ENCODE results near the gene RUVBL1.

RUVBL1 gene

GRCh38 chr3:128063865-128064264, 59.7 kb downstream of the RUVBL1 start:
- DNase-seq = no peak

- no peak for DNase-seq
Measured at GRCh38 chr3:128062033-128062745, 61.4 kb downstream of the RUVBL1 start.

- DNase-seq = no peak
Measured at GRCh38 chr3:128060473-128061381, 62.9 kb downstream of the RUVBL1 start.

- no peak for DNase-seq
Measured at GRCh38 chr3:128056258-128056657, 67.4 kb downstream of the RUVBL1 start.

- DNase-seq = no peak
Measured at GRCh38 chr3:128054367-128054766, 69.2 kb downstream of the RUVBL1 start.

- DNase-seq = no peak
Measured at GRCh38 chr3:128053614-128054013, 70.0 kb downstream of the RUVBL1 start.

- no peak for DNase-seq
Measured at GRCh38 chr3:128052595-128053351, 70.8 kb downstream of the RUVBL1 start.

- DNase-seq = peak; percentile 95
Measured at GRCh38 chr3:128051837-128052594, 71.6 kb downstream of the RUVBL1 start, which contains the start of gene SEC61A1. SEC61A1 (plus strand) TSS chr3:128052437; CDS start chr3:128052553, 116 bp downstream.

GRCh38 chr3:128051459-128051836, 72.2 kb downstream of the RUVBL1 start:
- DNase-seq = no peak

GRCh38 chr3:128050597-128050996, 73.0 kb downstream of the RUVBL1 start:
- DNase-seq = no peak

- DNase-seq = no peak
Measured at GRCh38 chr3:128041344-128041743, 82.3 kb downstream of the RUVBL1 start.

GRCh38 chr3:128040660-128041059, 83.0 kb downstream of the RUVBL1 start:
- no peak for DNase-seq

- no peak for DNase-seq
Measured at GRCh38 chr3:128040041-128040440, 83.6 kb downstream of the RUVBL1 start.

- no peak for DNase-seq
Measured at GRCh38 chr3:128036119-128036518, 87.5 kb downstream of the RUVBL1 start.

GRCh38 chr3:128033102-128033501, 90.5 kb downstream of the RUVBL1 start:
- no peak for DNase-seq
